ENCODE results near the gene CD247. TPM values are rescaled to one million over a fixed set of nuclear protein-coding genes. Genes with fewer than 3 reads are reported as not detected.

CD247 gene
- total and polyA plus RNA-seq, 2 of the 4 experiments (the other 2 are of a cell fraction) = not detected

DNA sequence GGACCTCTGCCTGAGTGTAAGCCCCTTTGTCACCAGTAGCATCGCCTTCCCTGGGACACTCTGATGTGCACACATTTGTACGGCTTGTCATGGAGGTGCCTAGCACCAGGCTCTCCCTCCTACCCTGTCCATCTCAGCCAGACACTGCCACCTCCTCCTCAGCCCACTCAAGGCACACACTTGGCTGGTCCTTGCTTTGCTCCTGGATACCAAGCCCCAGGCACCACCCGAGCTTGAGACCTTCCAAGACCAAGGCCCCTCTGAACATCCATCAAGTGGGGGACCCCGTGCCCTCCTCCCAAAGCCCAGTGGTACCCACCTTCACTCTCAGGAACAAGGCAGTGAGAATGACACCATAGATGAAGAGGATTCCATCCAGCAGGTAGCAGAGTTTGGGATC, 78.0 kb downstream of the CD247 start:
- Histone ChIP-seq H2BK15ac (ENCODE audit: low read depth, low read length) (no peak overlapping the region), H3K4ac (ENCODE audit: low read depth, low read length) (no peak overlapping the region), H2AFZ (replicated peaks; ENCODE audit: low read length, poor library complexity) (no peak overlapping the region), H2BK20ac (ENCODE audit: low read depth, low read length) (no peak overlapping the region), H3K23ac (ENCODE audit: low read depth, low read length) (no peak overlapping the region), H3K4me2 (ENCODE audit: low read depth, low read length) (no peak overlapping the region), H3K36me3 (ENCODE audit: control insufficient read depth, insufficient read depth, low read length) (no peaks in the 10 kb centered on the region), H3K18ac (ENCODE audit: low read depth, low read length) (no peak overlapping the region), H3K14ac (replicated peaks; ENCODE audit: low read depth, low read length) (no peak overlapping the region), H4K5ac (ENCODE audit: low read depth, low read length) (no peak overlapping the region), H4K20me1 (ENCODE audit: insufficient read depth, low read length) (no peaks in the 10 kb centered on the region), H2BK120ac (ENCODE audit: low read depth, low read length) (no peak overlapping the region), H3K27me3 (ENCODE audit: control insufficient read depth, insufficient read depth, low read length) (peaks cover 28% of the 10 kb centered on the region), H2AK5ac (ENCODE audit: low read depth, low read length) (no peak overlapping the region), H3K27ac (ENCODE audit: insufficient read depth, low read length) (no peak overlapping the region), H3K56ac (ENCODE audit: extremely low read depth, insufficient read depth, low read length) (no peak overlapping the region), H2AK9ac (replicated peaks; ENCODE audit: low read depth, low read length, poor library complexity) (no peak overlapping the region), H3K4me1 (ENCODE audit: control insufficient read depth, insufficient read depth, low read length) (no peaks in the 10 kb centered on the region), H4K91ac (ENCODE audit: insufficient read depth, low read depth, low read length) (no peak overlapping the region), H3K9ac (ENCODE audit: low read depth, low read length) (no peak overlapping the region), H3K9me1 (ENCODE audit: insufficient read depth, low read length) (no peaks in the 10 kb centered on the region), H3K79me1 (ENCODE audit: low read depth in 1 of 2, low read length in 2 of 2) (no peaks in the 10 kb centered on the region), H4K8ac (ENCODE audit: low read depth in 2 of 2, low read length in 2 of 2) (no peak overlapping the region), H3K9me3 (ENCODE audit: control insufficient read depth, insufficient read depth, low read length) (no peaks in the 10 kb centered on the region), H2BK5ac (ENCODE audit: low read depth, low read length, poor library complexity, severe bottlenecking) (no peak overlapping the region), H3K4me3 (ENCODE audit: insufficient read depth, low read depth, low read length) (no peak overlapping the region)
- ChIA-PET CTCF (interaction anchor here (0.6 to 4.8 kb wide), 2 partner anchors 86 to 173 kb away, joined by 4 to 25 read pairs; no protein-coding TSS in a partner anchor), POLR2A (ENCODE audit: unreplicated experiment) (no interaction called here)
- intact Hi-C loops (cut with micrococcal nuclease) = loop anchor here (5.0 kb wide), 1 partner anchor 218 kb away; the partner anchor contains the start of gene POU2F1
- TF ChIP-seq MXI1 (IDR thresholded peaks at IDR 0.05; ENCODE audit: borderline replicate concordance, low read depth, low read length) (no peak), POLR2A (IDR thresholded peaks at IDR 0.05; ENCODE audit: low read depth, low read length) (no peak), RAD21 (IDR thresholded peaks at IDR 0.05; ENCODE audit: low read length) (no peak), BHLHE40 (IDR thresholded peaks at IDR 0.05; ENCODE audit: low read depth, low read length) (no peak), FOS (IDR thresholded peaks at IDR 0.05; ENCODE audit: low read depth, low read length) (no peak), NFE2L2 (IDR thresholded peaks at IDR 0.05; ENCODE audit: low read depth, low read length) (no peak), RFX5 (IDR thresholded peaks at IDR 0.05; ENCODE audit: low read depth, low read length) (no peak), SMC3 (IDR thresholded peaks at IDR 0.05; ENCODE audit: low read depth, low read length) (no peak), CEBPB (IDR thresholded peaks at IDR 0.05; ENCODE audit: low read depth, low read length) (no peak), MAFK (IDR thresholded peaks at IDR 0.05; ENCODE audit: low read depth, low read length) (no peak), CHD1 (IDR thresholded peaks at IDR 0.05; ENCODE audit: low read depth, low read length) (no peak), RCOR1 (IDR thresholded peaks at IDR 0.05; ENCODE audit: insufficient replicate concordance, low read length) (no peak), MAZ (IDR thresholded peaks at IDR 0.05; ENCODE audit: borderline replicate concordance, low read depth, low read length) (no peak)
- TF ChIP-seq, protein P1, sequence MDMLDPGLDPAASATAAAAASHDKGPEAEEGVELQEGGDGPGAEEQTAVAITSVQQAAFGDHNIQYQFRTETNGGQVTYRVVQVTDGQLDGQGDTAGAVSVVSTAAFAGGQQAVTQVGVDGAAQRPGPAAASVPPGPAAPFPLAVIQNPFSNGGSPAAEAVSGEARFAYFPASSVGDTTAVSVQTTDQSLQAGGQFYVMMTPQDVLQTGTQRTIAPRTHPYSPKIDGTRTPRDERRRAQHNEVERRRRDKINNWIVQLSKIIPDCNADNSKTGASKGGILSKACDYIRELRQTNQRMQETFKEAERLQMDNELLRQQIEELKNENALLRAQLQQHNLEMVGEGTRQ (IDR thresholded peaks at IDR 0.05; ENCODE audit: low read depth, low read length) = no peak
- TF ChIP-seq, protein P2, sequence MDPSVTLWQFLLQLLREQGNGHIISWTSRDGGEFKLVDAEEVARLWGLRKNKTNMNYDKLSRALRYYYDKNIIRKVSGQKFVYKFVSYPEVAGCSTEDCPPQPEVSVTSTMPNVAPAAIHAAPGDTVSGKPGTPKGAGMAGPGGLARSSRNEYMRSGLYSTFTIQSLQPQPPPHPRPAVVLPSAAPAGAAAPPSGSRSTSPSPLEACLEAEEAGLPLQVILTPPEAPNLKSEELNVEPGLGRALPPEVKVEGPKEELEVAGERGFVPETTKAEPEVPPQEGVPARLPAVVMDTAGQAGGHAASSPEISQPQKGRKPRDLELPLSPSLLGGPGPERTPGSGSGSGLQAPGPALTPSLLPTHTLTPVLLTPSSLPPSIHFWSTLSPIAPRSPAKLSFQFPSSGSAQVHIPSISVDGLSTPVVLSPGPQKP (IDR thresholded peaks at IDR 0.05; ENCODE audit: borderline replicate concordance, low read depth, low read length) = no peak
- TF ChIP-seq, protein P3, sequence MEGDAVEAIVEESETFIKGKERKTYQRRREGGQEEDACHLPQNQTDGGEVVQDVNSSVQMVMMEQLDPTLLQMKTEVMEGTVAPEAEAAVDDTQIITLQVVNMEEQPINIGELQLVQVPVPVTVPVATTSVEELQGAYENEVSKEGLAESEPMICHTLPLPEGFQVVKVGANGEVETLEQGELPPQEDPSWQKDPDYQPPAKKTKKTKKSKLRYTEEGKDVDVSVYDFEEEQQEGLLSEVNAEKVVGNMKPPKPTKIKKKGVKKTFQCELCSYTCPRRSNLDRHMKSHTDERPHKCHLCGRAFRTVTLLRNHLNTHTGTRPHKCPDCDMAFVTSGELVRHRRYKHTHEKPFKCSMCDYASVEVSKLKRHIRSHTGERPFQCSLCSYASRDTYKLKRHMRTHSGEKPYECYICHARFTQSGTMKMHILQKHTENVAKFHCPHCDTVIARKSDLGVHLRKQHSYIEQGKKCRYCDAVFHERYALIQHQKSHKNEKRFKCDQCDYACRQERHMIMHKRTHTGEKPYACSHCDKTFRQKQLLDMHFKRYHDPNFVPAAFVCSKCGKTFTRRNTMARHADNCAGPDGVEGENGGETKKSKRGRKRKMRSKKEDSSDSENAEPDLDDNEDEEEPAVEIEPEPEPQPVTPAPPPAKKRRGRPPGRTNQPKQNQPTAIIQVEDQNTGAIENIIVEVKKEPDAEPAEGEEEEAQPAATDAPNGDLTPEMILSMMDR (conservative IDR thresholded peaks at IDR 0.05; ENCODE audit: low read depth, low read length) = no peak
- in situ Hi-C loops (cut with MboI; ENCODE audit: low sequenced_read_pairs) = no loop called here
- 88% methylated on average over 2 of the region's 4 CpGs; no CpG with 5 or more reads in 1 of the 2 experiments for WGBS, 2 experiments (ENCODE audit: extremely low coverage in 2 of 2, insufficient read length in 1 of 2)
- dilution Hi-C loops (cut with HindIII; ENCODE audit: low sequenced_read_pairs, unreplicated experiment) = loop anchor here (25.0 kb wide), 1 partner anchor 178 kb away; no protein-coding TSS in a partner anchor
- no peak for ATAC-seq (ENCODE audit: low read depth)
- BruUV-seq (replicated peaks) = no TSS peak
- no peak for DNase-seq
